ENCODE data around the gene PEX19. TPM values are rescaled to one million over a fixed set of nuclear protein-coding genes. Genes with fewer than 3 reads are reported as not detected.

PEX19 gene
- total RNA-seq, 3 donors from 2014 or later (not counting 1 experiment from before 2014, with no cell fraction given): 41.5 to 48.8 (median 47.8) TPM

- no peaks in the 10 kb centered on the region for H3K27me3 Mint-ChIP-seq (ENCODE audit: low read depth in 2 of 2)
- no peaks in the 10 kb centered on the region for H3K27me3 ChIP-seq (ENCODE audit: control insufficient read depth, insufficient read depth, low read length)
- WGBS (ENCODE audit: insufficient coverage): 93% methylated on average over 2 of the region's 2 CpGs
- no peak overlapping the region for H3K27ac Mint-ChIP-seq
- no peak overlapping the region for H3K4me3 ChIP-seq (ENCODE audit: low read length)
- no peak for ATAC-seq
- peaks cover 0 to 2% of the 10 kb centered on the region in 2 donors for H3K9me3 Mint-ChIP-seq
- peaks cover 34% of the 10 kb centered on the region for H3K36me3 Mint-ChIP-seq
- DNase-seq: no peak
- no peak overlapping the region for H3K4me3 Mint-ChIP-seq
- H3K4me1 ChIP-seq (ENCODE audit: control insufficient read depth, insufficient read depth, low read length): no peaks in the 10 kb centered on the region
- H3K4me1 Mint-ChIP-seq: peaks cover 15 to 27% of the 10 kb centered on the region in 2 donors
- intact Hi-C loops (cut with micrococcal nuclease): no loop called here
- TF ChIP-seq, protein P1, sequence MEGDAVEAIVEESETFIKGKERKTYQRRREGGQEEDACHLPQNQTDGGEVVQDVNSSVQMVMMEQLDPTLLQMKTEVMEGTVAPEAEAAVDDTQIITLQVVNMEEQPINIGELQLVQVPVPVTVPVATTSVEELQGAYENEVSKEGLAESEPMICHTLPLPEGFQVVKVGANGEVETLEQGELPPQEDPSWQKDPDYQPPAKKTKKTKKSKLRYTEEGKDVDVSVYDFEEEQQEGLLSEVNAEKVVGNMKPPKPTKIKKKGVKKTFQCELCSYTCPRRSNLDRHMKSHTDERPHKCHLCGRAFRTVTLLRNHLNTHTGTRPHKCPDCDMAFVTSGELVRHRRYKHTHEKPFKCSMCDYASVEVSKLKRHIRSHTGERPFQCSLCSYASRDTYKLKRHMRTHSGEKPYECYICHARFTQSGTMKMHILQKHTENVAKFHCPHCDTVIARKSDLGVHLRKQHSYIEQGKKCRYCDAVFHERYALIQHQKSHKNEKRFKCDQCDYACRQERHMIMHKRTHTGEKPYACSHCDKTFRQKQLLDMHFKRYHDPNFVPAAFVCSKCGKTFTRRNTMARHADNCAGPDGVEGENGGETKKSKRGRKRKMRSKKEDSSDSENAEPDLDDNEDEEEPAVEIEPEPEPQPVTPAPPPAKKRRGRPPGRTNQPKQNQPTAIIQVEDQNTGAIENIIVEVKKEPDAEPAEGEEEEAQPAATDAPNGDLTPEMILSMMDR (IDR thresholded peaks at IDR 0.05): no peak
- no peak overlapping the region for H3K27ac ChIP-seq (ENCODE audit: low read length)
- peaks cover 85% of the 10 kb centered on the region for H3K36me3 ChIP-seq (ENCODE audit: control insufficient read depth, insufficient read depth, low read length)
- H3K9me3 ChIP-seq (ENCODE audit: control insufficient read depth, insufficient read depth, low read length): peaks cover 3% of the 10 kb centered on the region
These were observed 30.4 kb upstream of the PEX19 start for GRCh38 chr1:160315359-160315758.

GRCh38 chr1:160309571-160309970 is 24.6 kb upstream of the PEX19 start:
- peaks cover 0 to 7% of the 10 kb centered on the region in 2 donors for H3K4me1 Mint-ChIP-seq
- no peak overlapping the region for H3K4me3 Mint-ChIP-seq
- intact Hi-C loops (cut with micrococcal nuclease): no loop called here
- no peaks in the 10 kb centered on the region for H3K9me3 Mint-ChIP-seq
- Histone ChIP-seq H3K36me3 (ENCODE audit: control insufficient read depth, insufficient read depth, low read length) (peaks cover 91% of the 10 kb centered on the region), H3K4me1 (ENCODE audit: control insufficient read depth, insufficient read depth, low read length) (no peaks in the 10 kb centered on the region), H3K9me3 (ENCODE audit: control insufficient read depth, insufficient read depth, low read length) (no peaks in the 10 kb centered on the region), H3K27me3 (ENCODE audit: control insufficient read depth, insufficient read depth, low read length) (no peaks in the 10 kb centered on the region), H3K27ac (ENCODE audit: low read length) (no peak overlapping the region), H3K4me3 (ENCODE audit: low read length) (no peak overlapping the region)
- WGBS (ENCODE audit: insufficient coverage): 100% methylated on average over 1 of the region's 1 CpG
- ATAC-seq: no peak
- no peak for DNase-seq
- H3K36me3 Mint-ChIP-seq: peaks cover 41% of the 10 kb centered on the region
- H3K27me3 Mint-ChIP-seq (ENCODE audit: low read depth in 2 of 2): no peaks in the 10 kb centered on the region
- H3K27ac Mint-ChIP-seq: no peak overlapping the region
- TF ChIP-seq, protein P1 (IDR thresholded peaks at IDR 0.05): no peak

DNA sequence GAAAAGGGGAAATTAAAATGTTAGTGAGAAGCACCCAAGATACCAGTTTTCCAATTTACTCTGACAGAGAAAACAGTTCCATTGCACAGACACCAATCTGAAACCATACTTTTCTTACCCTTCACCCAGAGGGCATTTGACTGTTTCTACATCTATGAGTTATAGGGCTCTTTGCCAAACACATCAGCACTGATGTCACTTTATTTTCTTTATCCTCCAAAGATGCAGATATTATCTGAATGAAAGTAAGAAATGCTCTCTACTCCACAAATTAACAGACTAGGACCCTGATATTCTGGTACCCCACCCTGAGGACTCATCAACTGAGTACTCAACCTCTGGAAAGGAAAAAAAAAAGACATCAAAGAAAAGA is 24.2 kb upstream of the PEX19 start:
- Histone ChIP-seq H3K27ac (ENCODE audit: low read length) (no peak overlapping the region), H3K4me1 (ENCODE audit: control insufficient read depth, insufficient read depth, low read length) (no peaks in the 10 kb centered on the region), H3K27me3 (ENCODE audit: control insufficient read depth, insufficient read depth, low read length) (no peaks in the 10 kb centered on the region), H3K4me3 (ENCODE audit: low read length) (no peak overlapping the region), H3K36me3 (ENCODE audit: control insufficient read depth, insufficient read depth, low read length) (peaks cover 90% of the 10 kb centered on the region), H3K9me3 (ENCODE audit: control insufficient read depth, insufficient read depth, low read length) (no peaks in the 10 kb centered on the region)
- Mint-ChIP-seq H3K4me1 (peaks cover 0 to 7% of the 10 kb centered on the region in 2 donors), H3K9me3 (no peaks in the 10 kb centered on the region), H3K27ac (no peak overlapping the region), H3K36me3 (peaks cover 41% of the 10 kb centered on the region), H3K27me3 (ENCODE audit: low read depth in 2 of 2) (no peaks in the 10 kb centered on the region), H3K4me3 (no peak overlapping the region)
- TF ChIP-seq, protein P1 (IDR thresholded peaks at IDR 0.05): no peak
- ATAC-seq (no peak), DNase-seq (no peak)
- intact Hi-C loops (cut with micrococcal nuclease): no loop called here

DNA sequence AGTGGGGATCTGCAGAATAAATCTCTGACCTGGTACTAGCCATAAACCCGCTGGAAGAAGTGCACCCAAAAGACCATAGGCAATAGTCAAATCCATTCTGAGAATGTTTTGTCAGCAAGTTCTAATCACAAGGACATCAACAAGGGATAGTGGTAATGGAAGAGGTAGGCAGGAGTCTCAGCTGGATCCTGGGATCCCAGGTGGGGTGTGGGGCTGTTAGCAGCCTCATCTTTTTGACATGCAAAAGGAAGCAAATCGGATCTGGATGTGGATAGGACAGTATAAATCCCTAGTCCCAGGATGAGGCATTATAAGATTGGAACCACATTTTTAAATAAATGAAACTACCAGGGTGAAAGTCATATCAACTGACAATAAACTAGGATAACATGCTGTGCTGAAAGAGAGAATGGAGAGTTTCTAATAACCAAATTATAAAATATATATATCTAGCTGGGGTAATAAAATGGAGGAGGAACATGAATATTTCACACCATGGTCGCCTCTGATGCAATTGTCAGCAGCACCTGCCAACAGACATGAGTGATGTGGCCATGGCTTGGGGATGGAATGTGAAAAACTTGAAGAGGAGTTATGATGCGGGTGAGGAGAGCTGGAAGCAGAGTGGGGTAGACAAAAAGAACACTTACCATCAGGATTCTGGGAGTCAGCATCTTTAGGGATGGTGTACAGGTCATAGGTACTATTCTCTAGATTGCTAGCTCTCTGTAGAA is 23.7 kb upstream of the PEX19 start:
- H3K4me1 Mint-ChIP-seq: peaks cover 0 to 7% of the 10 kb centered on the region in 2 donors
- peak overlapping the region in 1 of 2 donors; percentile 1 for H3K27ac Mint-ChIP-seq

More for the DNA sequence above, 23.7 kb upstream of the PEX19 start:
- DNase-seq (no peak), ATAC-seq (no peak)
- H3K4me3 ChIP-seq (ENCODE audit: low read length): no peak overlapping the region
- WGBS (ENCODE audit: insufficient coverage): 99% methylated on average over 3 of the region's 4 CpGs
- H3K27me3 ChIP-seq (ENCODE audit: control insufficient read depth, insufficient read depth, low read length): no peaks in the 10 kb centered on the region
- no peak overlapping the region for H3K27ac ChIP-seq (ENCODE audit: low read length)
- Mint-ChIP-seq H3K4me3 (no peak overlapping the region), H3K27me3 (ENCODE audit: low read depth in 2 of 2) (no peaks in the 10 kb centered on the region), H3K9me3 (no peaks in the 10 kb centered on the region), H3K36me3 (peaks cover 43% of the 10 kb centered on the region)
- H3K4me1 ChIP-seq (ENCODE audit: control insufficient read depth, insufficient read depth, low read length): no peaks in the 10 kb centered on the region
- H3K9me3 ChIP-seq (ENCODE audit: control insufficient read depth, insufficient read depth, low read length): no peaks in the 10 kb centered on the region
- TF ChIP-seq, protein P1 (IDR thresholded peaks at IDR 0.05): no peak
- H3K36me3 ChIP-seq (ENCODE audit: control insufficient read depth, insufficient read depth, low read length): peaks cover 88% of the 10 kb centered on the region
- intact Hi-C loops (cut with micrococcal nuclease): no loop called here
